ENCODE data around the gene CAP1. TPM values are rescaled to one million over a fixed set of nuclear protein-coding genes. Genes with fewer than 3 reads are reported as not detected.

The CAP1 gene
- polyA plus RNA-seq, 3 donors from 2014 or later, result 766 to 1,293 (median 950) TPM

DNA sequence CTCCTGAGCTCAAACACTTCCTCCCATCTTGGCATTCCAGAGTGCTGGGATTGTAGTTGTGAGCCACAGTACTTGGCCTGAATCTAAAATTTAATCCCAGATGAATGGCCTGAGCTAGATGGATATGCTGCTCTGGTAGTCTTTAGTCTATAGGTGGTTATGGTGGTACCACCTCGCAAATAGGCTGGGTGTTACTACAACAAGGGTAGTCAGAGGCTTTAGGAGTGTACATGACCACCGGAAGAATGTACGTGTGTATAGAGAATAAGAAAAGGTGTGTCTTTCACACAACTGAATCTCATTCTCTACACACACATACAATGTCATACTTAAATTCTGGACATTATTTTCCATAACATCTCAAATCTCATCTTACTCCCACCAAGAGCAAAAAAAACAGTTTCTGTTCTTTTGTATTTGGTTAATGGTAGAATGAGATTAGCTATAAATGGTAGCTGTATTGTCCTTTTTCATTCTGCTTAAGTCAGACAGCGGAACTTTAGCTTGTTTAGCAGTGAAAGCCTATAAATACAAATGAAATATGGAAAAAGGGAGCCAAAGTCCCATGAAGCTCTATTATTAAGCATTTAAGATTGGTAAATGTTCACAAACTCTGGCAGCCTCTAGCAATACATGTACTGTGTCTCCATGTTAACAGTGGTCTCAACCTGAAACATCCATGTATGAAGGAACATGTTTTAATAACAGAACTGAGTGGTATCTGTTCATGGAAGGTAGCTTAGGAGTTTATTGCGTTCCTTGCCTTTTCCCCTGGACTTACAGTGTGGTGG lies 16.2 kb downstream of the CAP1 start:
- H3K27ac Mint-ChIP-seq, result peak overlapping the region; percentile 75 to 95 (median 92)
- H3K9me3 Mint-ChIP-seq, result no peaks in the 10 kb centered on the region
- H3K27me3 Mint-ChIP-seq (ENCODE audit: low read depth in 3 of 3), result no peaks in the 10 kb centered on the region
- peaks cover 95 to 100% of the 10 kb centered on the region in 2 donors for H3K4me1 Mint-ChIP-seq
- no peak for DNase-seq
- H3K4me3 Mint-ChIP-seq, result peak overlapping the region; percentile 27 to 78 (median 74)
- peaks cover 0 to 16% (median 10%) of the 10 kb centered on the region in 3 donors for H3K36me3 Mint-ChIP-seq

DNA sequence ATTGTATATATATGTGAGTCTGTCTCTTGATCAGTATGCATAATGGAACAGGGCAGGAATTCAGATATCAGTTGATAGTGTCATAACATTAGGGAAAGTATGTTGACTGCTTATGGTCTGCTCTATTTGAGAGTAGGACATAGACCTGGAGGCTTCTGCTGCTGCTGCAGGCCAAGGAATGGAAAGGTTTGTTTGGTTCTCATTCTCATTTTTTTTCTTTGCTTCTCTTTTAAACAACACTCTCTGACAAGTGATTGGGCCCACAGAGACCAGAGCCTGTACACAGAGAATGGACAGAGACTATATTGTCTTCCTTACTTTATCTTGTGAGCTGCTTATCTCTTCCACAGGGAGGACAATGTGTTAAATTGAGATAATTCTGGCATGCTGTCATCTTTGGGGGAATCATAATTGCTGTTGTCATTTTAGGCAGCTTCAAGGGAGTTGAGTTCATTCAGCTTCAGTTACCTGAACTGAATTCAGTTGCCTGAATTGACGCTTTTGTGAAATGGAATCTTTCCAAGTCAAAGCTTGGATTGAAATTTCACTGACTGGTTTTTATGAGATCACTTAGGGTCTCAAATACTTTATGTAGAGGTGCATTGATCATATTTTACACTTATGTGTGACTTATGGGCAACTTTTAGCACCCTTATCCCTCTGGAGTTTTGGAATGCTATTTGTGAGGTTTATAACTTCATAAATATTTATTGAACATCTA lies 16.9 kb downstream of the CAP1 start:
- DNase-seq, result no peak
- Mint-ChIP-seq H3K27ac (peak overlapping the region; percentile 75 to 95 (median 90)), H3K4me1 (peaks cover 95 to 99% of the 10 kb centered on the region in 2 donors), H3K9me3 (no peaks in the 10 kb centered on the region), H3K4me3 (peak overlapping the region; percentile 27 to 78 (median 74)), H3K36me3 (peaks cover 0 to 18% (median 15%) of the 10 kb centered on the region in 3 donors), H3K27me3 (ENCODE audit: low read depth in 3 of 3) (no peaks in the 10 kb centered on the region)

DNA sequence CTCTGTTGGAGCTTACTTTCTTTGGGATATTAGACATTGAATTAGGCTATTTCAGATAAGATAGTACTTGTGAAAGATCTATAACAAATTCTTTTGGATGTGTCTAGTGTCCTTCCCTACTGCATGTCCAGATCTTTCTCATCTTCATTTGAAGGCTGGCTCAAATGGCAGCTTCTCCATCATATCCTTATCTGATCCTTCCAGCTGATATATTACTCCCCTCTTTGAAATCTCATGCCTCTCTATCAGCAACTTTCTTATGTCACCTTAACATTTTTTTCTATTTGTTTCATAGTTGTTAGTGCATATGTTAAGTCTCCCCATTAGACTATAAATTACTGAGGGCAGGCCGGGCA lies 17.5 kb downstream of the CAP1 start:
- no peaks in the 10 kb centered on the region for H3K9me3 Mint-ChIP-seq
- peak overlapping the region; percentile 75 to 95 (median 90) for H3K27ac Mint-ChIP-seq
- peaks cover 0 to 18% (median 15%) of the 10 kb centered on the region in 3 donors for H3K36me3 Mint-ChIP-seq
- H3K4me1 Mint-ChIP-seq, result peaks cover 95 to 97% of the 10 kb centered on the region in 2 donors
- DNase-seq, result no peak
- no peaks in the 10 kb centered on the region for H3K27me3 Mint-ChIP-seq (ENCODE audit: low read depth in 3 of 3)
- H3K4me3 Mint-ChIP-seq, result peak overlapping the region; percentile 2 to 78 (median 74)

DNA sequence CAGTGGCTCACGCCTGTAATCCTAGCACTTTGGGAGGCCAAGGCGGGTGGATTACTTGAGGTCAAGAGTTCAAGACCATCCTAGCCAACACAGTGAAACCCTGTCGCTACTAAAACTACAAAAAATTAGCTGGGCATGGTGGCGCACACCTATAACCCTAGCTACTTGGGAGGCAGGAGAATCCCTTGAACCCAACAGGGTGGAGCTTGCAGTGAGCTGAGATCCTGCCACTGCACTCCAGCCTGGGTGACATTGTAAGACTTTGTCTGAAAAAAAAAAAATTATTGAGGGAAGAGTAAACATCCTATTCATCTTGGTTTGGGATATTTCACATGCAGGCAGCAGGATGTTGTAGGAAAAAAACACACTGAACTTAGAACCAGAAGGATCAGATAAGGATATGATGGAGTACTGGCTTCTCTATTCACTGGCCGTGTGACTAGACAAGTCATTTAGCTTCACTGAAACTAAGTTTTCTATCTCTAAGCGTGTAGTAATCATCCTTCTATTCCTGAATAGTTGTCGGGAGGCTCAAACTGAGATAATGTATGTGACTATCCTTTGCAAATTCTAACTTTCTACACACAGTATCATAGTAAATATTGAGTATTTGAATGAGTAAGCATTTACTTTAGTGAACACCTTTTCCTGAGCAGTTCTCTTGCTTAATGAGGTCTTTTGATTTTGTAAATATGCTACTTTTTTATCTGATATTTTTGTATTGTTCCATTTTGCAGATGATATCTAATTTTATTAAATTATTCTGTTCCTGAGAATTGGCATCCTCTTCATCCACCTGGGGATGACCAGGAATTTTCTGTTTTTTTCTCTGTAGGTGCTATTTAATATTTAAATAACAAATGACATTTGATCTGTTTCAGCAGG lies 18.2 kb downstream of the CAP1 start:
- Mint-ChIP-seq H3K4me1 (peaks cover 94 to 96% of the 10 kb centered on the region in 2 donors), H3K27ac (peak overlapping the region; percentile 75 to 95 (median 90)), H3K36me3 (peaks cover 4 to 23% (median 18%) of the 10 kb centered on the region in 3 donors), H3K9me3 (no peaks in the 10 kb centered on the region), H3K4me3 (peak overlapping the region; percentile 74 to 83 (median 78)), H3K27me3 (ENCODE audit: low read depth in 3 of 3) (no peaks in the 10 kb centered on the region)
- no peak for DNase-seq

DNA sequence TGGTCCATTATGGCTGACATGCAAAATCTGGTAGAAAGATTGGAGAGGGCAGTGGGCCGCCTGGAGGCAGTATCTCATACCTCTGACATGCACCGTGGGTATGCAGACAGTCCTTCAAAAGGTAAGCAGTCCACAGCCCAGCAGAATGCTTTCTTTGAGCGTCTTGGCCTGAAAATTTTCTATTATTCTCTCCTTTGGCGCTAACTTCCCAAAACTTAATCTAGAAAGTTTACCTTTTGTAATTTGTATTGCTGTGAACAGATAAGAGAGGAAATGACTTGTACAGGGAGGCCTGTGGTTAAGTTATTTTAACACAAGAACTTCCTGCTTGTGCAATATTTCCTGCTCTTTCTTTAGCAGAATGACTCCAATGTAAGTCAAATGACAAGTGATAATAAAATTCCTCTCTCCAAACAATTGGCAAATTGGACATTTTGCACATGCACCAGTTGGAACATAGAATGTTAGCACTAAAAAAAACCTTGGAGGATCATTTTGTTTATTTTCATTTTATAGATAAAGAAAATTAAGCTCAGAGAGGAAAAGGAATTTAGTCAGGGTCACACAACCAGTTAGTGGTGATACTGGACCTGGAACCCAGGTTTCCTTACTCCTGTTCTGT lies 18.9 kb downstream of the CAP1 start:
- Mint-ChIP-seq H3K36me3 (peaks cover 12 to 31% (median 26%) of the 10 kb centered on the region in 3 donors), H3K4me3 (peak overlapping the region; percentile 74 to 83 (median 78)), H3K27ac (peak overlapping the region; percentile 75 to 95 (median 90)), H3K4me1 (peaks cover 95 to 96% of the 10 kb centered on the region in 2 donors), H3K27me3 (ENCODE audit: low read depth in 3 of 3) (no peaks in the 10 kb centered on the region), H3K9me3 (no peaks in the 10 kb centered on the region)
- DNase-seq, result peak; percentile 28 to 53 (median 48)

DNA sequence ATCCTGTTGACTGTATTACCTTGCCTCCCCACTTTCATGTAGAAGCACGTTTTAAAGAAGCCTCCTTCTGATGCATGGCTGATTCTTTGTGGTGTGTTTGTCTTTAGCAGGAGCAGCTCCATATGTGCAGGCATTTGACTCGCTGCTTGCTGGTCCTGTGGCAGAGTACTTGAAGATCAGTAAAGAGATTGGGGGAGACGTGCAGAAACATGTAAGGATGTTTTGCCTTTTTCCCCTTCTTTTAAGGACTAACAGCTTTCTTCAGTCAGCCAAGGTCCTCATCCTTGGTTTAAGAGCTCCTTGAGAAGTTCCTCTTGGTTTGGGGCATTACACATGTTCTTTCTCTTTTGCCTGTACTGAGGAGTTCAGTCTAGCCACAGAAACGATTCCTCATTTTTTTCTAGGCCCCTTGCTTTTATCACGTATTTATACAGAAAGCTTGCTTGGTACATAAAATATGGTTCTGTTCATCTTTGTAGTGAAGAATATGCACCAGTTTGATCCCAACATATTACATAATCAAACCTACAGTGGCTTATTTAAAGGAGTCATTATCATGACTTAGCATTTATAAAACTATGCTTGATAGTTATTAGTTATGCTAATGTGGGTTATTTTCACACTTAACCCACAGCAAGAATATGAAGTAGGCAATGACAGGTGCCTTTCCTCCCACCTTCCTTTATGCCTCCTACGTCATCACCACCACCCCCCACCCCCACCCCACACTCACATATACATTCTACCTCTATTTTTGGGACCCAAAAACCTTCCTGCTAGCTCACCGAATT lies 19.6 kb downstream of the CAP1 start:
- peaks cover 17 to 38% (median 28%) of the 10 kb centered on the region in 3 donors for H3K36me3 Mint-ChIP-seq
- no peaks in the 10 kb centered on the region for H3K27me3 Mint-ChIP-seq (ENCODE audit: low read depth in 3 of 3)
- H3K27ac Mint-ChIP-seq, result peak overlapping the region; percentile 75 to 95 (median 90)
- peaks cover 95 to 96% of the 10 kb centered on the region in 2 donors for H3K4me1 Mint-ChIP-seq
- no peak for DNase-seq
- no peaks in the 10 kb centered on the region for H3K9me3 Mint-ChIP-seq
- H3K4me3 Mint-ChIP-seq, result peak overlapping the region; percentile 64 to 78 (median 74)

DNA sequence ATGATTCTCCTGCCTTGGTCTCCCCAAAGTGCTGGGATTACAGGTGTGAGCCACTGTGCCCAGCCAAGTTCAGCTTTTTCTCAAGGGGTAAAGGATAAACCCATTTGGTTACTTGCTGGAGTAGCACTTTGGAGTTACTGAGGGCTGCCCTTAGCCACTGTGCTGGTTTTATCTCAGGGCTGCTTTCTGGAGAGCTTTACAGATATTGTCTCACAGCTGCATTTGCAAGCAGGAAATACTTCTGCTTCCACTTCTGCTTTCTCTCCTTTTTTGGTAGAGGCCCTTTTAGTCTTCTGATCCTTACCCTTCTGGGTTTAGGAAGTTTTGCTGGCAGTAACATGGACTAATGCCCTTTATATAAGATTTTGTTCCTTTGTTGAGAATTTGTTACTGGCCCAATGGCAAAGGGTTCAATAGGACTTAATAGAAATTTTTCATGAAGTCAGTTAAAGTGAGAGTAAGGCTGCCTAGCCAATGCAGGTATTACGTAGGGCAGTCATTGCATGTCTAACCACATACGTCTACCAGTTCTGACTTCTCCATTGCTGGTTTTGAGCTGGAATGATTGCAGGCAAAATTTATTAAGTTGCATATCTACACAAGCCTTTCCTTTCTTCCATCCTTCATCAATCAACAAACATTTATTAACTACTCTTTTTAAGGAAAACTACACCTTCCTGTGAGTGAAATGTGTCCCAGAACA lies 24.4 kb downstream of the CAP1 start:
- DNase-seq, result no peak
- H3K36me3 Mint-ChIP-seq, result peaks cover 32 to 71% (median 56%) of the 10 kb centered on the region in 3 donors
- H3K4me3 Mint-ChIP-seq, result no peak overlapping the region
- H3K27me3 Mint-ChIP-seq (ENCODE audit: low read depth in 3 of 3), result no peaks in the 10 kb centered on the region
- peaks cover 60 to 74% of the 10 kb centered on the region in 2 donors for H3K4me1 Mint-ChIP-seq
- H3K27ac Mint-ChIP-seq, result peak overlapping the region; percentile 72 to 92 (median 82)
- H3K9me3 Mint-ChIP-seq, result no peaks in the 10 kb centered on the region

DNA sequence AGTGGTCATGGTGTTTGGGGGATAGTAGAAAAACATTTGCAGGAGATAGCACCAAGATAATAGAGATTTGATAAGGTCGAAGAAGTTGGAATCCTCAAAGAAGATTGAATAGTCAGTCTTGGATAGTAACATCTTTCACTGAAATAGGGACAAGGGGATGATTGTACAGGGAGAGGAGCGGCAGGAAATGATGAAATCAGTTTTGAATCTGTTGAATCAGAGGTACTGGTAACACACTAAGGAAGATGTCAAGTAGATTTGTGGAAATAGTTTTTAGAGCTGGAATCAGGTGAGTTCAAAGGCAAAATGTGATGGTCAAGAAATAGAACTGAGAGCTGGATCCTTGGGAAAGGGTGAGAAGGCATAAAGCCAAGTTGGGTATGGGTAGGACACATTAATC lies 26.5 kb downstream of the CAP1 start:
- Mint-ChIP-seq H3K36me3 (peaks cover 32 to 74% (median 60%) of the 10 kb centered on the region in 3 donors), H3K4me3 (no peak overlapping the region), H3K4me1 (peaks cover 39 to 53% of the 10 kb centered on the region in 2 donors), H3K27ac (peak overlapping the region; percentile 6 to 92 (median 41)), H3K27me3 (ENCODE audit: low read depth in 3 of 3) (no peaks in the 10 kb centered on the region), H3K9me3 (no peaks in the 10 kb centered on the region)
- DNase-seq, result no peak

DNA sequence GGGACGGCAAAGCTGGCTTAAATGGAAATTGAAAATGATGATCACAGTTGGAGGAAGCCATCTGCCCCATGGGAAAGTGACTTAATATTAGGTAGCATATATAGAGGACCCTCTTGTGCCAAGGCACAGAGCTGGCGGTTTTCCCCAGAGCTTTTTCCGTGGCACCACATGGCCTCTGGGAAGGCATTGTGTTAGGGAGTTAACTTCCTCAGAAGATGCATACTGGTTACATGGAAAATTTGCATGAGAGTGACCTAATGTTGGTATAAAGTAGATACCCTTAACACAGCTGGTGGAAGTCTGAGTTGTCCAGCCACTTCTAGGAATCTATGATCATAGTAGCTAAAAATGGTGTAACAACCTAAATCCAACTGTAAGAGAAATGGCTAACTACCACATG lies 27.3 kb downstream of the CAP1 start:
- Mint-ChIP-seq H3K27ac (peak overlapping the region in 5 of 6 donors; percentile 21 to 92 (median 60)), H3K36me3 (peaks cover 32 to 79% (median 66%) of the 10 kb centered on the region in 3 donors), H3K9me3 (no peaks in the 10 kb centered on the region), H3K27me3 (ENCODE audit: low read depth in 3 of 3) (no peaks in the 10 kb centered on the region), H3K4me3 (no peak overlapping the region), H3K4me1 (peaks cover 32 to 46% of the 10 kb centered on the region in 2 donors)
- no peak for DNase-seq

DNA sequence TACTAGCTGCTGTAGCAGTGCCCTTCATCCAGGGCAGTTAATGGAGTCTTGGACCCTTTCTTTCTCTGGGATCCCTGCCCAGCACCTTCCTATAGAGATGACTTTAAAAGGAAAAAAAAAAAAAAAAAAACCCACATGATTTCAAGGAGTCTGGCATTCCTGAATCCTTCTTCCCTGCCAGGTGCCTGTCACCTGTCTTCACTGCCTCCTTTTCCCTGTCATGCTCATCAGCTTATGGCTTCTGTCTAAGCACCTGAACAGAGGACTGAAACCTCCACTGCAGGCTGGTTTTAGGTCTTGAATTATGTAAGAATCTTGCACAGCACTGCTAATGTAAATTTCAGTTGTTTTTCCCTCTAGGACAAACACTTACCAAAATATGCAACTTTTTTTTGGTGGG lies 31.6 kb downstream of the CAP1 start:
- peak overlapping the region in 4 of 6 donors; percentile 9 to 79 (median 62) for H3K27ac Mint-ChIP-seq
- peaks cover 3 to 6% of the 10 kb centered on the region in 2 donors for H3K4me1 Mint-ChIP-seq
- no peaks in the 10 kb centered on the region for H3K27me3 Mint-ChIP-seq (ENCODE audit: low read depth in 3 of 3)
- no peaks in the 10 kb centered on the region for H3K9me3 Mint-ChIP-seq
- H3K4me3 Mint-ChIP-seq, result no peak overlapping the region
- H3K36me3 Mint-ChIP-seq, result peaks cover 1 to 44% (median 34%) of the 10 kb centered on the region in 3 donors
- DNase-seq, result no peak

DNA sequence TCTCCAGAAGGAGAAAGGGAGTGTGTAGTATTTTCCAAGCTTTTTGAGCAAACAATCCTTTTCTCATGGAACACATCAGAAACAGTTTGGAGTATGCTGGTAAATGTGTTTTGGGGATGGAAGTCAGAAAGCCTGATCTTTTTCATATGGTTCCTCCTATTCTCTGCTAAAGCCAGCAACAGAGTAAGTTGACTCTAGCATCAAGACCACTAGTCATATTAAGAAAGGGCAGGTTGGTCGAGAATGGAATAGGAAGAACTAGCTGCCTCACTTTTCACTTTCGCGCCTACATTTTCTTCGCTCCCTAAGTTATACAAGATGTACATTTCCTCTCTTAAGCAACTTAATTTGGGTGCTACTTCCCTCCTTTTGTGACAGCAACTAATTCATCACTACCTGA lies 32.5 kb downstream of the CAP1 start:
- peaks cover 0 to 5% of the 10 kb centered on the region in 2 donors for H3K4me1 Mint-ChIP-seq
- DNase-seq, result no peak
- H3K27ac Mint-ChIP-seq, result peak overlapping the region; percentile 7 to 81 (median 44)
- peaks cover 0 to 36% (median 33%) of the 10 kb centered on the region in 3 donors for H3K36me3 Mint-ChIP-seq
- no peaks in the 10 kb centered on the region for H3K9me3 Mint-ChIP-seq
- no peak overlapping the region for H3K4me3 Mint-ChIP-seq
- H3K27me3 Mint-ChIP-seq (ENCODE audit: low read depth in 3 of 3), result no peaks in the 10 kb centered on the region

DNA sequence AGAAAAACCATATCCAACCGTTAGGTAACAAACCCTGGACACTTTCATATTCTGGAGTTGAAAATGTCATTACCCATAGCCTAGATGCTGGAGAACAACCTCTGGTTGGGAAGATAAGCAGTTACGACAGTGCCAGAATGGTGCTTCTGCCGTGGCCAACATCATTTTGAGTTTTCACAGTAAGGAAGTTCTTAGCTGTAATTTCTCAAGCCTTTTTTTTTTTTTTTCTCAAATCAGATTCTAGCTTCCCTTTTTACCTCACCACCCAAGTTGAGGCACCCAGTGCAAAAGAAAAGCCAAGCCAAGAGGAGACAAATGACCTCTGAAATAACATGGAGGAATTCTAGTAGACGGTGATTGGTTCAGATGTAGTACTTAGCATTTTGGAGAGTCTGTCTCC lies 34.7 kb downstream of the CAP1 start:
- no peaks in the 10 kb centered on the region for H3K27me3 Mint-ChIP-seq (ENCODE audit: low read depth in 3 of 3)
- H3K4me3 Mint-ChIP-seq, result no peak overlapping the region
- peak overlapping the region in 2 of 6 donors; percentile 28 to 34 for H3K27ac Mint-ChIP-seq
- peaks cover 0 to 7% of the 10 kb centered on the region in 2 donors for H3K4me1 Mint-ChIP-seq
- H3K36me3 Mint-ChIP-seq, result peaks cover 0 to 23% (median 22%) of the 10 kb centered on the region in 3 donors
- H3K9me3 Mint-ChIP-seq, result no peaks in the 10 kb centered on the region
- DNase-seq, result no peak
